Breast epithelium (tissue), 3 donors: ENCODE data around the gene CMTM4.
"Not testable (repeated sequence)": the region's sequence is repeated elsewhere in the genome, so short reads cannot be mapped to it uniquely, and the experiment has no call there.

Experiments
- POLR2AphosphoS5 ChIP-seq, 3 donors: sonication (generic); formaldehyde crosslinking; IDR thresholded peaks; one replicate each; pipeline ENCODE4 v1.6.1; 2017; ENCODE audit warnings: antibody characterized with exemption in 3 of 3
- TF ChIP-seq, protein P1 (sequence below), 3 donors: fragments of 450-650 bp; IDR thresholded peaks; one replicate each; pipeline ENCODE4 v1.5.1; 2016 to 2017; ENCODE audit warnings: antibody characterized with exemption in 3 of 3, mild to moderate bottlenecking in 3 of 3, moderate library complexity in 3 of 3

DNA sequence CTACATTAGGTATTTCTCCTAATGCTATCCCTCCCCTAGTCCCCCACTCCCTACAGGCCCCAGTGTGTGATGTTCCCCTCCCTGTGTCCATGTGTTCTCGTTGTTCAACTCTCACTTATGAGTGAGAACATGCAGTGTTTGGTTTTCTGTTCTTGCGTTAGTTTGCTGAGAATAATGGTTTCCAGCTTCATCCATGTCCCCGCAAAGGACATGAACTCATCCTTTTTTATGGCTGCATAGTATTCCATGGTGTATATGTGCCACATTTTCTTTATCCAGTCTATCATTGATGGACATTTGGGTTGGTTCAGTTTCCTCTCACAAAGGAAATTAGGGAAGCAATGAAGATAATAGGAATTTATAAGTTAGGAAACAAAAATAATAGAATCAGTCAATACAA lies 129.3 kb downstream of the CMTM4 start:
- not testable (repeated sequence) for TF ChIP-seq POLR2AphosphoS5 (IDR thresholded peaks at IDR 0.05)
- TF ChIP-seq, protein P1, sequence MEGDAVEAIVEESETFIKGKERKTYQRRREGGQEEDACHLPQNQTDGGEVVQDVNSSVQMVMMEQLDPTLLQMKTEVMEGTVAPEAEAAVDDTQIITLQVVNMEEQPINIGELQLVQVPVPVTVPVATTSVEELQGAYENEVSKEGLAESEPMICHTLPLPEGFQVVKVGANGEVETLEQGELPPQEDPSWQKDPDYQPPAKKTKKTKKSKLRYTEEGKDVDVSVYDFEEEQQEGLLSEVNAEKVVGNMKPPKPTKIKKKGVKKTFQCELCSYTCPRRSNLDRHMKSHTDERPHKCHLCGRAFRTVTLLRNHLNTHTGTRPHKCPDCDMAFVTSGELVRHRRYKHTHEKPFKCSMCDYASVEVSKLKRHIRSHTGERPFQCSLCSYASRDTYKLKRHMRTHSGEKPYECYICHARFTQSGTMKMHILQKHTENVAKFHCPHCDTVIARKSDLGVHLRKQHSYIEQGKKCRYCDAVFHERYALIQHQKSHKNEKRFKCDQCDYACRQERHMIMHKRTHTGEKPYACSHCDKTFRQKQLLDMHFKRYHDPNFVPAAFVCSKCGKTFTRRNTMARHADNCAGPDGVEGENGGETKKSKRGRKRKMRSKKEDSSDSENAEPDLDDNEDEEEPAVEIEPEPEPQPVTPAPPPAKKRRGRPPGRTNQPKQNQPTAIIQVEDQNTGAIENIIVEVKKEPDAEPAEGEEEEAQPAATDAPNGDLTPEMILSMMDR (IDR thresholded peaks at IDR 0.05), result not testable (repeated sequence)
